SH-SY5Y (cell line): ENCODE data around the gene CSMD2.

Experiments
- GATA2 ChIP-seq: IDR thresholded peaks from 2 replicates; pipeline ENCODE4 v1.6.1; 2011; ENCODE audit warnings: mild to moderate bottlenecking, low read depth, low read length
- GATA3 ChIP-seq: IDR thresholded peaks from 2 replicates; pipeline ENCODE4 v1.6.1; 2011; ENCODE audit warnings: low read depth, mild to moderate bottlenecking, low read length, moderate library complexity

DNA sequence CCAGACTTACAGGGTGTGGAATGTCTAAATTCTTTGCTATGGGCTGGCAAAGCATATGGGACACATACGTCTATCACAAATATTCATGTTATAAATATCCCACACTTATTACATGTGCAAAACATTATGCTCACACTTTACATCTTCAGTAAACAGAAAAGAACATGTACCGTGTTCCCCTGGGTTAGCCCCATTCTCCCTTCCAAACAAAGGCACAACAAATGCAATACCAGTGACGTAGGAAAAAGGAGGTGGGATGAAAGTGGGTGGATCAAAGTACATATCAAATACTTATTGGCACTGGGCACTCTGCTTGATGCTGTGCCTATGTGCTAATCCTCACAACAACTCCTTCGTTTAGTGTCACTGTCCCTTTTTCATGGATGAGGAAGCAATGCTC is 521.8 kb downstream of the CSMD2 start:
- TF ChIP-seq GATA2 (no peak), GATA3 (no peak)
